ENCODE data around the gene COLGALT1.

The COLGALT1 gene

GRCh38 chr19:17541184-17541759 is 14.2 kb upstream of the COLGALT1 start:
- peak in 1 of 2 experiments; percentile 33; a peak in 1 of 4 replicates for TF ChIP-seq REST (IDR thresholded peaks at IDR 0.05; ENCODE audit: insufficient read depth in 1 of 2, low read depth in 2 of 2, low read length in 2 of 2)
- no peak for TF ChIP-seq FOXP2 (optimal IDR thresholded peaks at IDR 0.05; ENCODE audit: borderline replicate concordance, extremely low read depth, extremely low read length, insufficient read depth)

GRCh38 chr19:17542042-17542441 is 13.4 kb upstream of the COLGALT1 start:
- TF ChIP-seq POLR2AphosphoS5 (IDR thresholded peaks at IDR 0.05; ENCODE audit: low read depth, low read length) (no peak), FOXP2 (optimal IDR thresholded peaks at IDR 0.05; ENCODE audit: borderline replicate concordance, extremely low read depth, extremely low read length, insufficient read depth) (no peak), SIN3A (IDR thresholded peaks at IDR 0.05; ENCODE audit: borderline replicate concordance, insufficient read depth, low read length) (no peak), REST (IDR thresholded peaks at IDR 0.05; ENCODE audit: insufficient read depth in 1 of 2, low read depth in 2 of 2, low read length in 2 of 2) (no peak), TAF1 (IDR thresholded peaks at IDR 0.05; ENCODE audit: borderline replicate concordance, insufficient read depth, low read length) (no peak)

- TF ChIP-seq TAF1 (IDR thresholded peaks at IDR 0.05; ENCODE audit: borderline replicate concordance, insufficient read depth, low read length) (no peak), SIN3A (IDR thresholded peaks at IDR 0.05; ENCODE audit: borderline replicate concordance, insufficient read depth, low read length) (no peak), FOXP2 (optimal IDR thresholded peaks at IDR 0.05; ENCODE audit: borderline replicate concordance, extremely low read depth, extremely low read length, insufficient read depth) (no peak), REST (IDR thresholded peaks at IDR 0.05; ENCODE audit: insufficient read depth in 1 of 2, low read depth in 2 of 2, low read length in 2 of 2) (no peak), POLR2AphosphoS5 (IDR thresholded peaks at IDR 0.05; ENCODE audit: low read depth, low read length) (no peak)
Measured at GRCh38 chr19:17542793-17543582, 12.5 kb upstream of the COLGALT1 start.

- TF ChIP-seq SIN3A (IDR thresholded peaks at IDR 0.05; ENCODE audit: borderline replicate concordance, insufficient read depth, low read length) (no peak), POLR2AphosphoS5 (IDR thresholded peaks at IDR 0.05; ENCODE audit: low read depth, low read length) (no peak), TAF1 (IDR thresholded peaks at IDR 0.05; ENCODE audit: borderline replicate concordance, insufficient read depth, low read length) (no peak), REST (IDR thresholded peaks at IDR 0.05; ENCODE audit: insufficient read depth in 1 of 2, low read depth in 2 of 2, low read length in 2 of 2) (no peak), FOXP2 (optimal IDR thresholded peaks at IDR 0.05; ENCODE audit: borderline replicate concordance, extremely low read depth, extremely low read length, insufficient read depth) (no peak)
Measured at GRCh38 chr19:17543986-17544385, 11.5 kb upstream of the COLGALT1 start.

All from PFSK-1 (cell line).